GM20431 (cell line): ENCODE results near the gene ZDHHC21.
"Not testable (repeated sequence)": the region's sequence is repeated elsewhere in the genome, so short reads cannot be mapped to it uniquely, and the experiment has no call there.

Source experiments
- in situ Hi-C: fragments of 300-500 bp; cut with MseI, MboI; formaldehyde crosslinking; loops from one replicate; pipeline ENCODE4 v1.15.0; 2020; ENCODE audit warnings: low sequenced_read_pairs; ENCODE audit not compliant: unreplicated experiment

Gene ZDHHC21

GRCh38 chr9:14687042-14687719, 6.1 kb downstream of the ZDHHC21 start:
- in situ Hi-C loops: no loop called here

DNA sequence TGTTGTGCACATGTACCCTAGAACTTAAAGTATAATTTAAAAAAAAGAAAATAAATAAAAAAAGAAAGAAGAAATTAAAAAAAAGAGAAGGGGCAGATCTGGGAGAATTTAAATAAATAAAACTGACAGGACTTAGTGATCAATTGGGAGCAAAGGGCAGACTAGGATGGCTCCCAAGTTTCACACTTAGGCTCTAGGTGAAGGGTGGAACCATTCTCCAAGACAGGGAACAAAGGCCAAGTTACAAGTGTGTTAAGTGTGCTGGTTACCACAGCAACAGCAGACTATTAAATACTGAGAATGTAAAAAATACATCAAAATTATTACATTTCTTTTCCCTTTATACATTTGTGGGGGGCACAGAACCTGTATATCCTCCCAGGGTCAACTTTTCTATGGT, 7.1 kb downstream of the ZDHHC21 start:
- in situ Hi-C loops: no loop called here

DNA sequence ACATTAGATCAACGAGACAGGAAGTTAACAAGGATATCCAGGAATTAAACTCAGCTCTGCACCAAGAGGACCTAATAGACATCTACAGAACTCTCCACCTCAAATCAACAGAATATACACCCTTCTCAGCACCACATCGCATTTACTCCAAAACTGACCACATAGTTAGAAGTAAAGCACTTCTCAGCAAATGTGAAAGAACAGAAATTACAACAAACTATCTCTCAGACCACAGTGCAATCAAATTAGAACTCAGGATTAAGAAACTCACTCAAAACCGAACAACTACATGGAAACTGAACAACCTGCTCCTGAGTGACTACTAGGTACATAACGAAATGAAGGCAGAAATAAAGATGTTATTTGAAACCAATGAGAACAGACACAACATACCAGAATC, 10.6 kb downstream of the ZDHHC21 start:
- in situ Hi-C loops: not testable (repeated sequence)

- in situ Hi-C loops: no loop called here
Measured at GRCh38 chr9:14678776-14679175, 14.5 kb downstream of the ZDHHC21 start.

DNA sequence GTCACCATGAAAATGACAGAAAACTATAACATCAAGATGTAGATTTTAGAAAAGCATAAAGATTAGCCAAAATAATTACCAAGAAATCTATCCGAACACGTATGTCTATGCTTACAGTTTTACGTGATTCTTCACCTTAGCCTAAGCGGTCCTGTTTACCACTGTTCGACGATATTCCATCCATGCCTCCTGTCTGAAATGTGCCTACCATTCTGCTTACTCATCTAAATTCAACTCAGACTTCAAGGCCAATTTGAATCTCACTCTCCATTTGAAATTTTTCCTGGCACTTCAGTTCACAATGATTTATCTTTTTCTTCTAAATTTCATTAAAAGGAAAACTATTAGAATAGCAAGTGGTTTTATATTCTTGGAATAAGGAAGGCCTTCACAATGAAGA, 15.4 kb downstream of the ZDHHC21 start:
- in situ Hi-C loops: no loop called here

- in situ Hi-C loops: no loop called here
Measured at GRCh38 chr9:14677396-14677795, 15.8 kb downstream of the ZDHHC21 start.

DNA sequence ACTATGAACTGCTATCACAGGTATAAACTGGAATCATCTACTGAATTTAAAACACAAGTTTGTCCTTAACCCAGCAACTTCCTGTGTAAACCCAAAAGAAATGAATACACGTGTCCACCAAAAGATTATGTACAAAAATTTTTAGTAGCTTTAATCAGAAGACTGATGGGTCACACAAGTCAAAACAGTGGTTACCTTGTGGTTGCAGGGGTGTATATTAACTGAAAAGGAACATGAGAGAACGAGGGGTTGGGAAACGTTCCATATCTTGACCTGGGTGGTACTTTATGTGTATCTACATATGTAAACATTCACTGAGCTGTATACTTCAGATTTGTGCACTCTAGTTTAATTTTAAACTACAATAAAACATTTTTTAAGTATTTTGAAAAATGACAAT, 18.6 kb downstream of the ZDHHC21 start:
- in situ Hi-C loops: no loop called here

- in situ Hi-C loops: no loop called here
Measured at GRCh38 chr9:14671377-14671776, 21.9 kb downstream of the ZDHHC21 start.

GRCh38 chr9:14670718-14671117, 22.5 kb downstream of the ZDHHC21 start:
- in situ Hi-C loops: no loop called here

DNA sequence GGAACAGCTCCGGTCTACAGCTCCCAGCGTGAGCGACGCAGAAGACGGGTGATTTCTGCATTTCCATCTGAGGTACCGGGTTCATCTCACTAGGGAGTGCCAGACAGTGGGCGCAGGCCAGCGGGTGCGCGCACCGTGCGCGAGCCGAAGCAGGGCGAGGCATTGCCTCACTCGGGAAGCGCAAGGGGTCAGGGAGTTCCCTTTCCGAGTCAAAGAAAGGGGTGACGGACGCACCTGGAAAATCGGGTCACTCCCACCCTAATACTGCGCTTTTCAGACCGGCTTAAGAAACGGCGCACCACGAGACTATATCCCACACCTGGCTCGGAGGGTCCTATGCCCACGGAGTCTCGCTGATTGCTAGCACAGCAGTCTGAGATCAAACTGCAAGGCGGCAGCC, 29.2 kb downstream of the ZDHHC21 start:
- in situ Hi-C loops: not testable (repeated sequence)

DNA sequence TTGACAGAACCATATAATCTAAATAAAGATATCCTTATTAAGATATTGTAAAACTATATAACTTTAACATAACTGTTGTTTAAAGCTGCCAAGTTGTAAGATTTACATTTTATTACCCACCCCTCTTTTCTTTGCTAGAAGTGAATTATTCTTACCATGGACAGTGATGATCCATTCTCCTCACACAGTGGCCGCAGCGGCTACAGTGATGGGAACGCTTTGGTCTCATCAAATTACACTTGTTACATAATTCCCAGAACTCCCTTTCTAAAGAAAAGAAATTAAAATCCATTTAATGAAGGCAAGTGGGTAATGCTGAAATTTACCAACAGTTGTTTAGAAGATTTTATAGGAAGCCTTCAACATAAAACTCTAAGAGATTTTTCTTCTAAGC, 31.2 kb downstream of the ZDHHC21 start:
- in situ Hi-C loops: no loop called here

GRCh38 chr9:14661421-14662059, 31.7 kb downstream of the ZDHHC21 start:
- in situ Hi-C loops: no loop called here

GRCh38 chr9:14660721-14661120, 32.5 kb downstream of the ZDHHC21 start:
- in situ Hi-C loops: no loop called here

- in situ Hi-C loops: no loop called here
Measured at GRCh38 chr9:14654932-14655331, 38.3 kb downstream of the ZDHHC21 start.

- in situ Hi-C loops: no loop called here
Measured at GRCh38 chr9:14653511-14653910, 39.7 kb downstream of the ZDHHC21 start.

DNA sequence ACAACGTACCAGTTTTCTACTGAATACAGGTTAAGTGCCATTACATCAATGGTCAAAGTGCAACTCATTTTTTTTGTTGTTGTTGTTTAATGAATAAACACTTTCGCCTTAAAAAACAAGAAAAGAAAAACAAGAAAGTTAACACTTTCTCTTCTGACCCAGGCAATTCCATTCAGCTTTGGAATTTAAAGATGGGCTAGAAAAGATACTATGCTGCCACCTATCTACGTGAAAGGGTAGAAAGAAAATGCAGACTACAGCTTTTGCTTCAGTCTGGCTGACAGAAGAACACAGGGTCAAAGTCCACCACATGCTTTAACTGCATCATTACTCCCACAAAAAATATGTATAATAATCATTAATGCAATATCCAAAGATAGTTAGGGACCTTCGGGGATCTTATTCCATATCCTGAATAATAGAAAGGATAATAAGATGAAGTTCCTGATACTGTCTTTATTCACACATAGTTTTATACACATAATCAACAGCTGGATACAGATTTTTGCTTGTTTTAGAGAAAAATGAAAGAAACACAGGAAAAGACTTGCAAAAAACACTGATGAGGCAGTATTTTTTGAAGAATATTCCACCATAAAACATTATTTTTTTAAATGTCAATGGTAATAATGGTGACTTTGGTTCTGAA, 40.4 kb downstream of the ZDHHC21 start:
- in situ Hi-C loops: no loop called here

GRCh38 chr9:14650596-14650995, 42.6 kb downstream of the ZDHHC21 start:
- in situ Hi-C loops: no loop called here

DNA sequence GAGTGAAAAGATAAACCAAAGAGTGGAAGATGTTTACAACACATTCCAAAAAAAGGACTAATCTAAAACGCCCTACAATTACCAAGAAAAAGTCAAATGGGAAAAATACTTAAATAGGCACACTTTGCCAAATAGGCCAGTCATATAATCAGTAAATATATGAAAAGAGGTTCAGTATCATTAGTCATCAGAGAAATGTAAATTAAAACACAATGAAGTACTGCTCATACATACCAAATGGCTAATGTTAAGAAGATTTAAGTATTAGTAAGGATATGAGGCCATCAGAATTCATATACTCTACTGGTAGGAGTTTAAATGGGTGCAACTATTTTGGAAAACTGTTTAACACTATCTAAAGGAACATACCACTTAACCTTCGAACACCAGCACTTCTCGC, 47.6 kb downstream of the ZDHHC21 start:
- in situ Hi-C loops: no loop called here

DNA sequence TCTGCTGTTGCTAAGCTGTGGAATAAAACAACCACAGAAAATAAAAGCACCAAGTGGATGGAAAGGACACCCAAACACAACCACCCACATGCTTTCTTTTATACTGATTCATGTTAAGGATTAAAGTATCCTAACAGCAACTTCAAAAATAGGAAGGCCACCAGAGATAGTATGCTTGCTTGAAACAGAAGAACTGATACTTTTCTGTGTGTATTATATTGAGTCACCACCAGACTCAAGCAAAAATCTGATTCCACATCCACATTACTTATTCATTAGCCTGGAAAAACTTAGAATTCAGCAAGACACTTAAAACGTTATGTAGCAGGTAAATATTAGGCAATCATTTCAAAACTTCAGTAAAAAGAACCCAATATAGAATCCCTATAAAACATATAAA, 52.3 kb downstream of the ZDHHC21 start:
- in situ Hi-C loops: no loop called here

DNA sequence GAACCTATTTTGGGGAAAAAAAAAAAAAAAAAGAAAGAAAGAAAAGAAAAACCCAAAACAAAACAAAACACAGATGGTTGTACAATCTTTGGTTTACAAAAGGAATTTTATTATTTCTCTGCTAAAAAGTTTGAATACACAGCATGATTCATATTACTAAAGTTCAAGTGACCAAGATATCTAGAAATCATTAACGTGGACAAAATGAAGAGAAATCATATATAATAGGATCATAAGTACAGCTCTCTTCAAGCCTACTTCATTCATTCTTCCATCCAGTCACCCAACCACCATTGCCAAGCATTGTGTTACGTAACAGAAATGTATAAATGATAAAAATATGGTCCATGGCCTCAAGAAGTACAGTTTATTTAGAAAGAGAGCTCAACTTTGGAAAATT, 52.9 kb downstream of the ZDHHC21 start:
- in situ Hi-C loops: no loop called here

DNA sequence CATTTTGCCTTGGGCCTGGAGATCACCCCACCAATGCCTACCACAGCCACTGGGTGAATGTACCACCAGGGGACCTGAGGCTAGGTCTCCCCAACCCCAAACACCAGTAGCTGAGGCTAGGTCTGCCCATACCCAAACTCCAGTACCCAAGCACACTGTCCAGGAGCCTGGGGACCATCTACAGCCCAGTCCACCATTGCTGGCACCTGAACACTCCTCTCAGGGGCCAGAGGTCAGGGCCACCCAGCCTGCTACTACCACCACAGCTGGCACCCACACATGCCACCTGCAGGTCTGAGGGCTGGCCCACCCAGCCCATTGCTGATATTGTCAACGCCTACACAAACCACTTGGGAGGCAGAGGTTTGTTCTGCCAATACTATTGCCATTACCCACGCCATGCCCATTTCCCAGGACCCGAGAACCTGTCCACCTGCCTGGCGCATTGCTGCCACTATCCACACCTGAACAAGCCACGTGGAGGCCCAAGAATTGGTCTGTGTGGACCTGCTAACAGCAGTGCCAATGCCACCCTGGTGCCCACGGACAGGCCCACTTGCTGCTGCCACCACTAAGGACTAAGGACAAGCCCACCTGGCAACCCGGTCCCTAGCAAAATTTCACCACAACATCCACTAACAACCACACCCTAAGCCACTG, 59.2 kb downstream of the ZDHHC21 start:
- in situ Hi-C loops: no loop called here
